Vagina (tissue), 2 donors: ENCODE results near the gene NPC2.
A peak's percentile ranks its signal among the peaks of the same experiment; 100 is the strongest.

Experiments used
- POLR2AphosphoS5 ChIP-seq, 2 donors: sonication (generic); formaldehyde crosslinking; IDR thresholded peaks; one replicate each; pipeline ENCODE4 v1.9.0; 2017; ENCODE audit warnings: antibody characterized with exemption in 2 of 2, mild to moderate bottlenecking in 2 of 2, low read depth in 1 of 2; ENCODE audit not compliant: insufficient read depth in 1 of 2
- TF ChIP-seq, protein P1 (sequence below), 3 experiments: fragments of 450-650 bp in 2 of 3; fragments of 200-600 bp in 1 of 3; sonication (generic) in 1 of 3; IDR thresholded peaks; one replicate each; pipeline ENCODE4 v1.5.1; 2017 to 2019; ENCODE audit warnings: antibody characterized with exemption in 3 of 3, mild to moderate bottlenecking in 2 of 3, moderate library complexity in 2 of 3

DNA sequence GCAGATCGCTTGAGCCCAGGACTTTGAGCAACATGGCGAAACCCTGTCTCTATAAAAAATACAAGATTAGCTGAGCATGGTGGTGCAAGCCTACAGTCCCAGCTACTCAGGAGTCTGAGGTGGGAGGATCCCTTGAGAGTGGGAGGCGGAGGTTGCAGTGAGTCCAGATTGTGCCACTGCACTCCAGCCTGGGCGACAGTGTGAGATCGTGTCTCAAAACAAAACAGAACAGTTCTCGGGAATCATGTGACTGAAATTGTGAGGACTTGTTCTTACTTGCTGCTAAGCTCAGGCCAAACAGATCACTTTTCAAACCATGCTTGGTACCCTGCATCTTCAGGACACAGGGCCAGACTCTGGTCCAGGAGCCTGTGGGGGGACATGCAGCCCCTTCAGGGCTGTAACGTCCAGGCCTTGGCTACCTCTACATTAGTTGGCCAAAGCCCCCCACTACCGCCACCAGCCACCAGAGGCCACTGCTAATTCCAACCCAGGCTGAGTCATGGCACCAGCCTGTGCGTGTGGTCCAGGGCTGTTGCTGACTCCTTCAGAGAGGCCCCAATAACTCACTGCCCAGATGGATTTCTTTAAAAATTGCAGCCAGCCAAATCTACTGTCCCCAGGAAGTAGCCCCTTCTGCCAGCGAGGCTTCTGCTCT lies 33.7 kb downstream of the NPC2 start:
- TF ChIP-seq, protein P1, sequence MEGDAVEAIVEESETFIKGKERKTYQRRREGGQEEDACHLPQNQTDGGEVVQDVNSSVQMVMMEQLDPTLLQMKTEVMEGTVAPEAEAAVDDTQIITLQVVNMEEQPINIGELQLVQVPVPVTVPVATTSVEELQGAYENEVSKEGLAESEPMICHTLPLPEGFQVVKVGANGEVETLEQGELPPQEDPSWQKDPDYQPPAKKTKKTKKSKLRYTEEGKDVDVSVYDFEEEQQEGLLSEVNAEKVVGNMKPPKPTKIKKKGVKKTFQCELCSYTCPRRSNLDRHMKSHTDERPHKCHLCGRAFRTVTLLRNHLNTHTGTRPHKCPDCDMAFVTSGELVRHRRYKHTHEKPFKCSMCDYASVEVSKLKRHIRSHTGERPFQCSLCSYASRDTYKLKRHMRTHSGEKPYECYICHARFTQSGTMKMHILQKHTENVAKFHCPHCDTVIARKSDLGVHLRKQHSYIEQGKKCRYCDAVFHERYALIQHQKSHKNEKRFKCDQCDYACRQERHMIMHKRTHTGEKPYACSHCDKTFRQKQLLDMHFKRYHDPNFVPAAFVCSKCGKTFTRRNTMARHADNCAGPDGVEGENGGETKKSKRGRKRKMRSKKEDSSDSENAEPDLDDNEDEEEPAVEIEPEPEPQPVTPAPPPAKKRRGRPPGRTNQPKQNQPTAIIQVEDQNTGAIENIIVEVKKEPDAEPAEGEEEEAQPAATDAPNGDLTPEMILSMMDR (IDR thresholded peaks at IDR 0.05), result peak in 1 of 3 experiments; percentile 25
- TF ChIP-seq POLR2AphosphoS5 (IDR thresholded peaks at IDR 0.05; ENCODE audit: insufficient read depth in 1 of 2, low read depth in 1 of 2), result no peak
